Hepatocyte (in vitro differentiated cells): ENCODE measurements around the gene ABHD15.

Experiments
- CTCF ChIP-seq: fragments of 200-600 bp; sonication (generic); IDR thresholded peaks from 2 replicates; pipeline ENCODE4 v1.5.1; 2016; ENCODE audit warnings: antibody characterized with exemption, mild to moderate bottlenecking; ENCODE audit not compliant: poor library complexity
- EZH2 ChIP-seq: fragments of 200-600 bp; sonication (generic); IDR thresholded peaks from 2 replicates; pipeline ENCODE4 v1.6.1; 2016; ENCODE audit warnings: antibody characterized with exemption, mild to moderate bottlenecking, borderline replicate concordance
- EZH2phosphoT487 ChIP-seq: fragments of 200-600 bp; sonication (generic); IDR thresholded peaks from one replicate; pipeline ENCODE4 v1.6.1; 2018; ENCODE audit warnings: antibody characterized with exemption, mild to moderate bottlenecking, low read depth, moderate library complexity; ENCODE audit not compliant: unreplicated experiment, severe bottlenecking

- TF ChIP-seq CTCF (no peak), EZH2 (no peak), EZH2phosphoT487 (no peak)
Observed at GRCh38 chr17:29608986-29609385, 42.1 kb upstream of the ABHD15 start.
